Pons (tissue), 1 donor: ENCODE measurements around the gene PIGQ.

Experiments used
- DNase-seq: peaks from one replicate; pipeline ENCODE4 v3.0.0-alpha.2; 2016; ENCODE audit warnings: low spot score

The PIGQ gene

DNA sequence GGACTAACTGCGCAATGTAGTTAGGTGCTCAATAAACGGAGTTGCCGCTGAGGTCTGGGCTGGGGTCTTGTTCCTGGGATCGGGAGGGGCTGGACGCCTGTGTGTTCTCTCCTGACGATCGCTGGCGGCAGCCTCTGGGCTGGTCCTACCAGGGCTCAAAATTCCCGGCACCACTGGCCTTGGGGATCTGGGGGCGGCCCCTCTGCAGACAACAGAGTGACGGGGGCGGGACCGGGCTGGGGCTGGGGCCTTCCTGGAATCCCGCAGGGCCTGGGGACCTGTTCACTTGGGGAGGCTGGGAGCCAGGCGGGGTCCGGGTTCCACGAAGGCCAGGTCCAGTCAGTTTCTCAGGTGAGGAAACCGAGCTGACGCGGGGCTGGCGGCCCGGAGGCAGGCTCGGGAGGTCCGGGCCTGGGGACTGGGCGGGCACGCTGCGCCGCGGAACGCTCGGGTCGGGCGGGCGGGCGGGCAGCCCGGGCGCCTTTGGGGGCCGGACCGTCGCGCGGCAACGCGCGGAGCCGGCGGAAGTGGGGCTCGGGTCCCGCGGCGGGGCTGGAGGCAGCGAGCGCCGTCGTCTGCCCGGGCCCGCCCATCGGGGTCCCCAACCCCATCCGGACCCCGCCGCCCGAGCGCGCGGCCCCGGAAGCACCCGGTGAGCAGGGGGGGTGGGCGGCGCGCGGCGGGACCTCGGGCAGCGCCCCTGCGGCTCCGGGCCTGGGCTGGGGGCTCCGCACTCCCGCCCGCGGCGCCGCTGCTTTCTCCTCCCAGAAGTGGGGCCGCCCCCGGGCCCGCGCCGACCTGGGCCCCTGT lies at the start of gene PIGQ:
Gene PIGQ (plus strand): TSS at position 524 of the 810 bp plus-strand sequence. CDS start 4,107 bp downstream, outside the sequence.
- no peak for DNase-seq

- DNase-seq = no peak
Observed at GRCh38 chr16:520847-521246, 48.9 kb upstream of the PIGQ start.

- no peak for DNase-seq
Observed at GRCh38 chr16:521381-522210, 48.2 kb upstream of the PIGQ start.

DNA sequence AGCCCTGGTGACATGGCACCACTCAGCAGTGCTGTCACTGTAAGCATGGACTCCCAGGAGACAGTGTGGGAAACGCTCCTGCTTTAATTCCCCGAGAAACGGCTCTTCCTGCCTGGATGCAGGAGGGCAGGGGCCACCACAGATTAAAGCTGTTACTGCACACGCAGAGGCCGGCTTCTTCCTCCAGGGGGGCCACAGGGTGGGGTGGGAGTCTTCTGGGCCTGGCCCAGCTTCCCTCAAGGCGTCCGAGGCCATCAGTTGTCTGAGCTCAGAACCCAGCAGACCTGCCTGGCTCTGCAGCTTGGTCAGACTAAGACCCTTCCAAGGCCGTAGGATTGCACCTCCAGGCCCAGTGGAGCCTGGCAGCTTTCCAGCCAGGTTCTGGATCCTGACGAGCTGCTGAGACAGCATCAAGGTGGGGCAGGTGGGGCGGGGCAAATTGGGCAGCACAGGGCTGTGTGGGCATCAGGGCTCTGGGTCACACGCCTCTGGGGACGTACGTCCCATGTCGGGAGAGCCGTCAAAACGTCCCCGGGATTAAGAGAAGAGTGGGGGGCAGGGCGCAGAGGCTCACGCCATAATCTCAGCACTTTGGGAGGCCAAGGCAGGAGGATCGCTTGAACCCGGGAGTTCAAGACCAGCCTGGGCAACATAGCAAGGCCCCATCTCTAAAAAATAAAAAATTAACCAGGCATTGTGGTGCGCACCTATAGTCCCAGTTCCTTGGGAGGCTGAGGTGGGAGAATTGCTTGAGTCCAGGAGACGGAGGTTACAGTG lies 47.3 kb upstream of the PIGQ start:
- DNase-seq = no peak

DNA sequence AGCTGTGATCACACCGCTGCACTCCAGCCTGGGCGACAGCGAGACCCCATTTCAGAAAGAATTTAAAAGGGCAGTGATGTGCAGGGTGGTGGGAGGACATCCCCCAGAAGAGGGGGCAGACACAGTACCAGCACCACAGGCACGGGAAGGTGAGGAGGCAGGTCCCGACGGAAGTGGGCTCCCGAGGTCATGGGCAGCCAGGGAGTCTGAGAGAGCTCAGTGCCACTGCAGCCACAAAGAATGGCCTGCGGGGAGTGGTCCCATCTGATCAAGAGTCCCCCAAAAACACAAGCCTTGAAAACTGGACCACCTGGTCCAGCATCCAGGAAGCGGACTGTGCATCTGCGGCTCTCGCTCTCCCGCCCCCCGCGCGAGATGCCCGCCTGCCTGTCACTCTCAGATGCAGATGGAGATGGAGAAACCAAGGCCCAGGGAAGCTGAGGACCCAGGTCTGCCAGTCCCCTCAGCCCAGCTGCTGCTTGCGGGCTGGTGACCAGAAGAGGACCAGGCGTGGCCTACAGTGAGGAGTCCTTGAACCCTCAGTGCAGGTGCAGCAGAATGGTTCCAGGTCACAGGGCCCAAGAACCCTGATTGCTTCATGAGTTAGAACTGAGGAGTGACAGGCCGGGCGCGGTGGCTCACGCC lies 46.5 kb upstream of the PIGQ start:
- no peak for DNase-seq

DNA sequence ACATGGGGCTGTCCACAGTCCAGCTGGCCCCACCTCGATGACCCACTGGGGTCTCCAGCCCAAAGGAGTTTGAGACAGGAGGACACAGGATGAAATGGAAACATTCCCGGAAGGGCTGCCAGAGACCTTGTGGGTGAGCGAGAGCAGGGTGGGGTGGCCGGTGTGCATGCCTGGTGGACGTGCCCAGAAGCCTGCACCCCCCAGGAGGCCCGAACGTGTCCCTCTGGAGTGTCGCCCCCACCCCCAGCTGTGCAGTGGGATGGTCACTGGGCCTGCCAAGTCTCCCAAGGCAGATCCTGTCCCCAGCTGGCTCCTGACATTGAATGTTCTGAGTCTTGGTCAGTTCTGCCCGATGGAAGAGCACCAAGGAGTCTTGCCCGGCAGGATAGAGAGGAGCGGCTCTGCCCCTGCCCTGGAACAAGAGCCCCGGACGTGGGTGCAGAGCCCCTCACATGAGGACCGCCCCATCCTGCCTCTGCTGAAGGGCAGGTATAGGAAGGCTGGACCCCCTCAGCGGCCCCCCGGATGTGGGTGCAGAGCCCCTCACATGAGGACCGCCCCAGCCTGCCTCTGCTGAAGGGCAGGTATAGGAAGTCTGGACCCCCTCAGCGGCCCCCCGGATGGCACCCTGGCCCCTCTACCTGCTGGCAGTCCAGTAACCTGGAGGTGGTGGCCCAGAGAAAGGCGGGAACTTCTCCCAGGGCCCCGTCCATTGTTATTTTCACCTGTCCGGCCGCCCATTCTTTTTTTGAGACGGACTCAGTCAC lies 45.3 kb upstream of the PIGQ start:
- DNase-seq = no peak

- no peak for DNase-seq
Observed at GRCh38 chr16:525123-525519, 44.6 kb upstream of the PIGQ start.

GRCh38 chr16:525520-526180 lies 44.1 kb upstream of the PIGQ start:
- DNase-seq = peak; percentile 35

DNA sequence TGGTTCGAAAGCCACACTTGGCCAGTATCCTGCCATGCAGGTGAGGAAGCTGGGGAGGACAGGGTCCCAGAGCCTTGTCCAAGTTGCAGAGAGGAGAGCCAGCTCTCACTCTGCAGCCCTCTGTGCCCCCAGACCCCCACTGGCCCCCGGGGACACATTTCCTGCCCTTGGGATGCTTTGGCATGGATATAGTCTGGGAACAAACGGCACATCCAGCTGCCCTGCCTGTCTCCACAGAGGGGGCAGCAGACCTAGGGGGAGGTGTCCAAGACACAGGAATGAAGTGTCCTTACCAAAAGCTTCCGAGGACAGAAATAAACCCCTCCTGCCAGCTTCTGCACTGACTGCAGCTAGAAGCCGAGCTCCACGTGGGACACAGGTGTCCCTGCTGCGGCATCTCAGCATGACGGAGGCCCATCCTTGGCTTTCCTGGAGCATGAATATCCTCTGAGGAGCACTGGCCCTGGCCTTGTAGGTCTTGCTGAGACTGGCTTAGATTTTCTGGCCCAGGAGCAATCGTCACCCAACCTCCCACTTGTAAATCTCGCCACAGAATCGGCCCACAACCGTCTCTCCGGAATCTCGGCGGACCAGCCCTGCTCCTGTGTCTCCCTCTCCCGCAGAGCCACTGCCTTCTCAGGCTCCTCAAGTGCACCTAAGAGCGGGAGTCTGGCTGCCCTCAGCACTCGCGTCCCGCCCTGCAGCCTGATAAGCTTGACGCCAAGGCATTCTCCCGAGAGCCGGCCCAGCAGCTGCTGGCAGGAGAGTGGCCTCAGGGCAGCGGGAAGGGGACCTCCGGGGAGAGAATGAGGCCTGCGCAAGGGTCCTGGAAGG lies 43.4 kb upstream of the PIGQ start:
- no peak for DNase-seq

- DNase-seq = peak; percentile 70
Observed at GRCh38 chr16:527015-527903, 42.5 kb upstream of the PIGQ start, which contains the start of gene CAPN15. Gene CAPN15 (plus strand): TSS chr16:527712. CDS start chr16:546839, 19,127 bp downstream.

DNA sequence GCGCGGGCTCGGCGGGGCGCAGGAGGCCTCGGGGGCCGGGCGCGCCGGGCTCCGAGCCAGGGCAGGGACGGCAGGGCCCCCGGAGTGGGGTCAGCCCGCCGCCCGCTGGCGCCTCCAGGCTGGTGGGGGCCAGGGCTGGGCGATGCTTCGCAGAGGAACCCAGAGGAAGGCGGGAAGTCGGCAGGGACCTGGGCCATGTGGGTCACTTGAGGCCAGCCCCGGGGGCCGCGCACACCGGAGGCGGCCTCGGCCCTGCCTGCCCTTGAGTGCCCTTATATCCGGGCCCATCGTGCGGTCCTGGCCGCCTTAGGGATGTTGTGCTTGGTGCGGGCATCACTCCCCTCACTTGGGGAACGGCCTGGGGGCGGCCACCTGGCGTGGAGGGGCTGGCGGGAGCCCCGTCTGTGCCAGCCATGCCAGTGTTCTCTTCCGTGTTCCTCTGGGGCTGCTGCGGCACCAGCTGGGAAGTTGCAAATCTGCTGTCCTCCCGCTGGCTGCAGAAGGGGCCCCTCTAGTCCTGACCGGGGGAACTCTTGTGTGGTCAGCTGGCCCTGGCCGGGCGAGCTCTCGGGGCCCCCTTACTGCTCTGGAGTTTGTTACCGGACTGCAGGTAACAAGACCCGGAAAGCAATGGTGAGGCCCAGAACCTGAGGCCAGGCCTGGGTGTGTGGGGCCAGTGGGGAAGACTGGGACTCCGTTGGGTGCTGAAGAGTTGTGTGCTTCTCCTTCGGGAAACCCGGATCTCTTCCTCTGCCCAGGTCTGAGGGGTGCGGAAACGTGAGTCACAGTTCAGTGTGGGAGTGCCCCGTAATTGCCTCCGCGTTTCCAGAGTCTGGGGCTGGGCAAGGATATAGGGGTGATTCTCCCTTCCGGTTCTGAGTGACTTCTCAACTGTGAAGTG lies 41.4 kb upstream of the PIGQ start:
- DNase-seq = no peak

- no peak for DNase-seq
Observed at GRCh38 chr16:529012-529575, 40.7 kb upstream of the PIGQ start.

- no peak for DNase-seq
Observed at GRCh38 chr16:530111-530817, 39.5 kb upstream of the PIGQ start.

- no peak for DNase-seq
Observed at GRCh38 chr16:531494-532125, 38.2 kb upstream of the PIGQ start.

- DNase-seq = no peak
Observed at GRCh38 chr16:533391-534123, 36.2 kb upstream of the PIGQ start.
